HG03558 (cell line): ENCODE data around the gene TLX1.

Experiments used
- ATAC-seq: cut with Tn5 transposase; IDR thresholded peaks from one replicate; pipeline ENCODE4 v1.9.1; 2021; ENCODE audit warnings: moderate number of reproducible peaks; ENCODE audit not compliant: unreplicated experiment; ENCODE audit errors: extremely low read depth

Gene TLX1

GRCh38 chr10:101130984-101131961, at the start of gene TLX1:
TLX1 (plus strand) TSS chr10:101131300; CDS start chr10:101131542, 242 bp downstream.
- no peak for ATAC-seq

DNA sequence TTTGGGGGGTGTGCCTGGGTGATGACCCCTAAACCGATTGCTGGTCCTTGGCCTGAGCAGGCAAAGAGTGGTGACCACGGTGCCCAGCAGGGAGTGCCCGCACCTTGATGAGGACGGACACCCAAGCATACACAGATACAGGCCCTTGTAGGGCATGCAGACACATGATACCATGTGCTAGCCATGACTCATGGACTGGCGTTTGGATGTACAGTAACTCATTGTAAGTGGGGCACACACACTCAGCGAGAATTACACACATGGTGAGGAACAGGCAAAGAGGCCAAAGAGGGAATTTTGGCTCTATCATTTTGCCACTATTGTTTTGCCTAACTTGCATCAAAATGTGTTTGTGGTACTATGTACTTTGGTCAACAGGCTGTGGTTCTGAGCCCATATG, 45.3 kb upstream of the TLX1 start:
- ATAC-seq, result no peak

DNA sequence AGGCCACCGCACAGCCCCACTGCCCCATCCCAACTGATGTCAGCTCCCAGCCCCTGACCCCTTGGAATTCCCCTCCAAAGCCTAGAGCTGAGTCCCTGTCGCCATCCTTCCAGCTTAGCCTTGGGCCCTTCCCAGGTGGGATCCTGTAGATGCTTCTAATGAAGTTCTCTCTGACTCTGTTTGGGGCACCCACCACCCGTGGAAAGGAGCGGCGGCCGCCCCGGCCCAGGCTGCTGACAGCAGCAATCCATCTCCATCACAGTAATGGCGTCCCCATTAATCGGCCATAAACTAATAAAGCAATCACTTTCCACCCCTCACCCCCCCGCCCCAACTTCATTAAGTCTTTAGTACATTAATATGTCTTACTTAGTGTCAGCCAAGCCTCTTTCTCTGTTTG, 43.7 kb upstream of the TLX1 start:
- ATAC-seq, result no peak

DNA sequence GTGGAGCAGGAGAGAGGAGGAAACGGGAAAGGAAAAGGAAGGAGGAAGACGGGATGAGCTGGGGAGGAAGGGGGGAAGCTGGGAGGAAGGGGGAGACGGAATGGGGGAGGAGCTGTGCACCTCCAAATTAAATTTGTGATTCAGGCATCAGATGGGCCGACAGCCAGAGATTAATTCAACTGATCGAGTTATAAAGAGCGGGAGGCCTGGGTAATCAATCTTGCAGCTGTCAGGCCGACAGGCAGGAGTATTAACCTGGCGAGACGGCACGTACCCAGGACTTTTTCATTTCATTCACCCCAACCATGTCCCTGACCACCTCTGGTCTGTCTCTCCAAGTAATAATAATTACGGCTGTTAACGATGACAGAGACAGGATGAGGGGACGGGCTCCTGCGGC, 43.1 kb upstream of the TLX1 start:
- no peak for ATAC-seq

- ATAC-seq, result no peak
These were observed 41.4 kb upstream of the TLX1 start for GRCh38 chr10:101089520-101090299.

GRCh38 chr10:101090597-101090996, 40.5 kb upstream of the TLX1 start:
- ATAC-seq, result no peak

- ATAC-seq, result no peak
These were observed 39.4 kb upstream of the TLX1 start for GRCh38 chr10:101091546-101092290.

DNA sequence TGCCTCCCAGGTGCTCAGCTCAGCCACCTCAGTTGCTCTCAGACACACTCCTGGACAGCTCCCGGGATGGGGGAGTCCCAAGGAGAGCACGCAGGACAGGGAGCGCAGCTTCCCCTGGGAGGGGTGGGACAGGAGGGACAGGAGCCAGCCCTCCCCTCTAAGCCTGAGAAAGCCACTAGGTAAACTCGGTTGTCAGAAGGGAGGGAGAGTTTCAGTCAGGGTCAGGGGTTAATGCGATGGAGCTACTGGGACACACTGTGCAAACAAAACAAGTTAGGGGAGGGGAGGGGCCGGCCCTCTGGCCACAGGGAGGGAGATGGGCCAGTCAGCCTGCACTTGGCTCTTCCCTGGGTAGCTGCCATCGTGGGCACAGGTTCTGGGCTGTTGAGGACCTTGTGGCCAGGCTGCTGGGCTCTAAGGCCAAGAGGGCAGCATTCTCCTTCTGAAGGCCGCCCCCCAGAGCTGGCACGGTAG, 38.2 kb upstream of the TLX1 start:
- no peak for ATAC-seq

DNA sequence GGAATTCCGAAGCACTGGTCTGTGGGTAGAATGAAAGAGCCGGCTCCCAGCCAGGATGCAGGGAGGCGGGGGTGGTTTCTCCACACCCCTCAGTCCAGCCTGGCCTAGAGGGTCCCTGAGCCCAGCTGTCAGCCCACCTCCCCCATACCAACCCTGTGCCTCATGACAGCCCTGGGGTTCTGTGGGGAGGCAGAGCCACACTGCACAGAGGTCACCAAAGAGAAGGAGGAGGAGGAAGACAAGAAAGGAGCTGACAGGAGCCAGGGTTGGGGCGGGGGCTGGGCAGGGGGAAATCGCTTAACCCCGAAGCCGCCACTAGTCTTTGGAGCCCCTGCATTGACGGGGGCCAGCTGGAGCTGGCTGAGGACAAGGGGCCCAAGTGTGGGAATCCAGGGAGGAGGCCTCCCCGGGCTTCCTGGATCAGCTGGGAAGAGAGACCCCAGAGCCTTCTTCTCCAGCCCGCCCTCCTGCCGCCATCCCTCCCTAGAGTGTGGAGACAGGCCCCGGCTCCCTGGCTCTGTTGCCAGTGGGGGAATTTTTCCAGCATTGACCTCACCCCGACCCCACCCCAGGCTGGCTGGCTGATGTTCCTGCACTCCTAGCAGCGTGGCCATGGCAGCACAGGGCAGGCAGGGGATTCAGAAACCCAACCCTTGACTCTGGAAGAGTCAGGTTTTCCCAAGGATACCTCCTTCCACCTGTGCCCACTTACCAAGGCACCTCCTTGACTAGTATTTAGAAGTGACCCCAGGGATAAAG, 36.8 kb upstream of the TLX1 start:
- no peak for ATAC-seq

GRCh38 chr10:101095004-101095403, 36.1 kb upstream of the TLX1 start:
- ATAC-seq, result no peak

GRCh38 chr10:101095550-101096213, 35.4 kb upstream of the TLX1 start:
- no peak for ATAC-seq

GRCh38 chr10:101096378-101096777, 34.7 kb upstream of the TLX1 start:
- ATAC-seq, result no peak

DNA sequence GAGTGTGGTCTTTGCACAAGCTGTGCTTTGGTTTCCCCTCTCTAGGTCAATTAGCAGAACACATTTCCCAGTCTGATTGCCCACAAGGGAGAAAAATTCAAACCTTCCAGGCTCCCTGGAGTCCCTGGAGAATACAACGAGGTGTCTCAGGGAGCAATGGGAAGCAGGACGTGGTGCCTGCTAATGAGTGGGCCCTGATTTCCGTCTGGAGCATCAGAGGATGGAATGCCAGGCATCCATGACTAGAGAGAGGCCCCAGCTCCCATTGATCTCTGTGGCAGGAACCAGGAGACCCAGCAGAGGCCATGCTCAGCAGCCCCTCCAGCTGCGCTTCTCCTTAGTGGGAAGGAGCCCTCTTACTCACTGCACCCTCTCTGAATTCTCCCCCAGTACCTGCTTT, 33.2 kb upstream of the TLX1 start:
- no peak for ATAC-seq

DNA sequence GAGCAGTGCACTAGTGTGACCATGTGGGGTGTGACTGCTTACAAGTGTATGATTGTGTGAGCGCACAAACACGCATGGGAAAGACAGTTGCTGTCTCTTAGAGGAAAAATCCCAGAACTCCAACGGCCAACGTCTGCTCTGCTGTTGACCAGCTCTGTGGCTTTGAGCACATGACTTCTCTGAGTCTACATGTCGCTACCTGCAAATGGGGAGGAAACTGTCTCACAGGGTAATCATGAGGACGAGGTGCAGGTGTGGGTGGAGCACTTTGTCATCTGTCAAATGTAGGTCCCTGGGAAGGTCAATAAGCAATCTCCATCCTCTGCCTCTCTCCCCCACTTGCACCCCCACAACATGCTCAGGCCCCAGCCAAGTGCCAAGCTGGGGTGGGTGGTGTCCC, 31.2 kb upstream of the TLX1 start:
- no peak for ATAC-seq

DNA sequence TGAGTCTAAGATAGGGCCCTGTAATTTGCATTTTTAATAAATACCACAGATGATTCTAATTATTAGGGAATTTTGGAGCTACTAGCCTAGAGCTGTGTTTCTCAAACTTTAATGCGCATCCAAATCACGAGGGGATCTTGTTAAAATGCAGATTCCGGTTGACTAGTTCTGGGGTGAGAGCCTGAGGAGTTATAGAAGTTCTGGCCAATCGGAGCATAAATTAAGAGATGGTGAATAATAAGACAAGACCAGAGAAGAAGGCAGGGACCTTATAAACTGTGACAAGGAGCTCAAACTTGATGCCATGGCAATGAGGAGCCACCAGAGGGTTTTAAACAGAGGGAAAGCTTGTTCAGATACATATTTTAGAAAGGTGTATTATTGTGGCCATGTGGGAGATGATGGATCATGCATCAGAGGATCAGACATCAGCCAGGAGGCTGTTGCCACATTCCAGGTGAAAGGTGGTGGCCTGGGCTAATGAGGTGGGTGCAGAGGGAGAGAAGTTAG, 29.7 kb upstream of the TLX1 start:
- no peak for ATAC-seq

DNA sequence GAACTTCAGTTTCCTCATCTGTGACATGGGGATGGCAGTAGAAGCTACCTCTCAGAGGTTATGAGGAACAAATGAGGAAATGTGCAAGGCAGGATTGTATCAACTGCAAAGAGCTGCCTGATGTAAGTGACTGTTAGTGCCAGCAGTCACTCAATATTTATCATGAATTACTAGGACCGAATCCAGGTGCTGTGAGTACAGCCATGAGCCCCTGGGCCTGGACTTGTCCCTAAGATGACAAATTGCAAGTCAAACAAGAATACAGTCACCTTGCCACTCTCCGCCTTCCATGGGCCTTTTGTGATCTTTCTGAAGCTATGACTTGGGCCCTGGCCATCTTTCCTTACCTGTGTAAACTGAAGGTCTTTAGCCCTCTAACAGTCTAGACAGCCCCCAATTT, 27.7 kb upstream of the TLX1 start:
- ATAC-seq, result no peak

- no peak for ATAC-seq
These were observed 24.7 kb upstream of the TLX1 start for GRCh38 chr10:101106351-101106750.

DNA sequence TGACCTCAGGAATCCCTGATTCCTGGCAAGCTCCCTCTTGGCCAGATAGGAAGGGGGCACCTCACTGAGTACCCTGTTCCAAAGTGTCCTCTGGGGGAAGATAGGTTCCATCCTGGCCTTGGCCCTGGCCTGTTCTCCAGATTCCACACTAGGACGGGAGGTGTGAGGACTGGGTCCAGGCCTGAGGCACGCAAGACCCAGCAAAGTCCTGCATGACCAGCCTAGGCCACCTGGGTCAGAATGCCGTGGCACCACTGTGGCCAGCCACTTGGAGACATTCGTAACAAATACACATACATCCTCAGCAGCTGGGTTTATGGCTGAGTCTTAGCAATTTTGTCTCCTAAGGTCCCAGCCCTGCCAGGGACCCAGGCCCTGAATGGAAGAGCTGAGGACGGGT, 23.3 kb upstream of the TLX1 start:
- no peak for ATAC-seq
